Fibroblast of lung (primary cell): ENCODE measurements around the gene RNF220. TPM values are rescaled to one million over a fixed set of nuclear protein-coding genes. Genes with fewer than 3 reads are reported as not detected.

Experiments
- DNase-seq, 2 donors: peaks; one replicate each; pipeline versions ENCODE4 v3.0.0 to v3.0.0-alpha.2; 2010; ENCODE audit warnings: low read depth in 2 of 2
- H2AFZ ChIP-seq: 2 replicates; pipeline ENCODE4 v1.5.1; 2012; ENCODE audit warnings: low read length, control low read depth, inconsistent platforms
- H3K27ac ChIP-seq: 2 replicates; pipeline ENCODE4 v1.5.1; 2011; ENCODE audit warnings: low read length, control low read depth; ENCODE audit not compliant: insufficient read depth
- H3K27me3 ChIP-seq: 2 replicates; pipeline ENCODE4 v1.5.1; 2011; ENCODE audit warnings: mild to moderate bottlenecking, low read length; ENCODE audit not compliant: control insufficient read depth, insufficient read depth
- H3K36me3 ChIP-seq: 2 replicates; pipeline ENCODE4 v1.5.1; 2011; ENCODE audit warnings: low read length; ENCODE audit not compliant: control insufficient read depth, insufficient read depth
- H3K4me1 ChIP-seq: 2 replicates; pipeline ENCODE4 v1.5.1; 2011; ENCODE audit warnings: low read length; ENCODE audit not compliant: control insufficient read depth, insufficient read depth; ENCODE audit errors: extremely low read depth
- H3K4me2 ChIP-seq: 2 replicates; pipeline ENCODE4 v1.5.1; 2011; ENCODE audit warnings: low read length, control low read depth; ENCODE audit not compliant: insufficient read depth; ENCODE audit errors: extremely low read depth
- H3K4me3 ChIP-seq, 4 experiments: fragments of 200-600 bp in 1 of 4; sonication (generic) in 1 of 4; replicated peaks in 1 of 4; 2 replicates each; pipeline ENCODE4 v1.5.1; 2011 to 2016; ENCODE audit warnings: low read length in 4 of 4, low read depth in 3 of 4, mild to moderate bottlenecking in 3 of 4, control low read depth in 2 of 4, inconsistent platforms in 1 of 4, mixed read lengths in 1 of 4; ENCODE audit not compliant: insufficient read depth in 1 of 4; ENCODE audit errors: control extremely low read depth in 1 of 4
- H3K79me2 ChIP-seq: 2 replicates; pipeline ENCODE4 v1.5.1; 2012; ENCODE audit warnings: mild to moderate bottlenecking, low read length, inconsistent platforms; ENCODE audit not compliant: control insufficient read depth, insufficient read depth
- H3K9ac ChIP-seq: 2 replicates; pipeline ENCODE4 v1.5.1; 2011; ENCODE audit warnings: mild to moderate bottlenecking, low read length, control low read depth; ENCODE audit not compliant: insufficient read depth
- H3K9me3 ChIP-seq: 2 replicates; pipeline ENCODE4 v1.5.1; 2012; ENCODE audit warnings: low read depth, low read length; ENCODE audit not compliant: control insufficient read depth, insufficient read depth
- H4K20me1 ChIP-seq: 2 replicates; pipeline ENCODE4 v1.5.1; 2011; ENCODE audit warnings: low read length; ENCODE audit not compliant: control insufficient read depth, insufficient read depth; ENCODE audit errors: extremely low read depth
- EZH2 ChIP-seq: IDR thresholded peaks from 2 replicates; pipeline ENCODE4 v1.5.1; 2012; ENCODE audit warnings: low read length, control low read depth, mild to moderate bottlenecking; ENCODE audit errors: missing control alignments
- polyA plus RNA-seq, 2 donors: library from polyadenylated mRNA; depleted of rRNA in 1 of 2; stranded (reverse) in 1 of 2; unstranded in 1 of 2; fragments of >200 nt; gene quantifications; 2 replicates each; pipeline ENCODE4 v1.2.1, GENCODE V29; 2011 to 2012; ENCODE audit warnings: missing spikeins in 1 of 2
- total RNA-seq: library from RNA; depleted of rRNA; stranded (reverse); fragments of >200 nt; gene quantifications from 2 replicates; pipeline ENCODE4 v1.2.1, GENCODE V29; 2014
- TF ChIP-seq, protein P1 (sequence below), 2 donors: IDR thresholded peaks in 1 of 2; conservative IDR thresholded peaks in 1 of 2; 1 replicate in 1 of 2; 2 replicates in 1 of 2; pipeline ENCODE4 v1.5.1; 2011 to 2012; ENCODE audit warnings: low read length in 2 of 2, control low read depth in 1 of 2, inconsistent platforms in 1 of 2, low read depth in 1 of 2, mild to moderate bottlenecking in 1 of 2

RNF220 gene
- total and polyA plus RNA-seq, 2 donors (not counting 1 experiment from before 2014, with no cell fraction given) = 42.3 to 52.0 TPM

DNA sequence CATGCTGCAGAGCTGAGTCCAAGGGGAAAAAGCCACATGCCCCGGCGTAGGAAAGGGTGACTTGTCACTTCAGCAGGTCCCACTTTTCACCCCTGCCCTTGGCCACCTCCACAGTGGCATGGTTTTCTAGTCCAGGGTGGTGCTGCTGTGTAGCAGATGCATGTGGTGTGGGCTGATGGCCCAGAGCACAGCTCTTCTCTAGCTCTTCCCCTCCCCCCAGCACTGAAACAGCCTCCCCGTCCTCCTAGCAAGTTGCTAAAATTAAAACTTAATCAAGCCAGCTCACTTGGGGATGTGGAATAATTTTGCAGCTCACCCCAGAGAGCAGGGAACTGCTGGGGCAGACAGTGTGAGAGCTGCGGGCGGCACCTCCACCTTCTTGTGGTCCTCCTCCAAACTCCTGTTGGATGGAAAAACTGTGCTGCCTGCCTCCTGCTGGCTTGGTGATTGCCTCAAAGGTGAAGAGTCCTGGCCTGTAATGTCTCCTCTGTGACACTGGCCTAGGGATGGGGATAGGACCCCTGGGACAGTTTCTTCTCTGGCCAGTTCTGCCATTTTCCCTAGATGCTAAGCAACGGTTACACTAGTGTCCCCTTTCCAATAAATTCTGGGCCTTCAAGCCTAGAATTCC lies 91.6 kb downstream of the RNF220 start:
- Histone ChIP-seq H3K4me3 (no peak overlapping the region), H3K79me2 (no peaks in the 10 kb centered on the region), H4K20me1 (no peaks in the 10 kb centered on the region), H3K27me3 (peaks cover 35% of the 10 kb centered on the region), H3K27ac (no peak overlapping the region), H3K36me3 (no peaks in the 10 kb centered on the region), H3K9me3 (no peaks in the 10 kb centered on the region), H3K9ac (no peak overlapping the region), H2AFZ (no peak overlapping the region), H3K4me1 (no peaks in the 10 kb centered on the region), H3K4me2 (no peak overlapping the region)
- no peak for DNase-seq
- no peak for TF ChIP-seq EZH2
- TF ChIP-seq, protein P1, sequence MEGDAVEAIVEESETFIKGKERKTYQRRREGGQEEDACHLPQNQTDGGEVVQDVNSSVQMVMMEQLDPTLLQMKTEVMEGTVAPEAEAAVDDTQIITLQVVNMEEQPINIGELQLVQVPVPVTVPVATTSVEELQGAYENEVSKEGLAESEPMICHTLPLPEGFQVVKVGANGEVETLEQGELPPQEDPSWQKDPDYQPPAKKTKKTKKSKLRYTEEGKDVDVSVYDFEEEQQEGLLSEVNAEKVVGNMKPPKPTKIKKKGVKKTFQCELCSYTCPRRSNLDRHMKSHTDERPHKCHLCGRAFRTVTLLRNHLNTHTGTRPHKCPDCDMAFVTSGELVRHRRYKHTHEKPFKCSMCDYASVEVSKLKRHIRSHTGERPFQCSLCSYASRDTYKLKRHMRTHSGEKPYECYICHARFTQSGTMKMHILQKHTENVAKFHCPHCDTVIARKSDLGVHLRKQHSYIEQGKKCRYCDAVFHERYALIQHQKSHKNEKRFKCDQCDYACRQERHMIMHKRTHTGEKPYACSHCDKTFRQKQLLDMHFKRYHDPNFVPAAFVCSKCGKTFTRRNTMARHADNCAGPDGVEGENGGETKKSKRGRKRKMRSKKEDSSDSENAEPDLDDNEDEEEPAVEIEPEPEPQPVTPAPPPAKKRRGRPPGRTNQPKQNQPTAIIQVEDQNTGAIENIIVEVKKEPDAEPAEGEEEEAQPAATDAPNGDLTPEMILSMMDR (conservative IDR thresholded peaks at IDR 0.05 in 1 of 2, IDR thresholded peaks at IDR 0.05 in 1 of 2; ENCODE audit: low read depth in 1 of 2, low read length in 2 of 2) = no peak

DNA sequence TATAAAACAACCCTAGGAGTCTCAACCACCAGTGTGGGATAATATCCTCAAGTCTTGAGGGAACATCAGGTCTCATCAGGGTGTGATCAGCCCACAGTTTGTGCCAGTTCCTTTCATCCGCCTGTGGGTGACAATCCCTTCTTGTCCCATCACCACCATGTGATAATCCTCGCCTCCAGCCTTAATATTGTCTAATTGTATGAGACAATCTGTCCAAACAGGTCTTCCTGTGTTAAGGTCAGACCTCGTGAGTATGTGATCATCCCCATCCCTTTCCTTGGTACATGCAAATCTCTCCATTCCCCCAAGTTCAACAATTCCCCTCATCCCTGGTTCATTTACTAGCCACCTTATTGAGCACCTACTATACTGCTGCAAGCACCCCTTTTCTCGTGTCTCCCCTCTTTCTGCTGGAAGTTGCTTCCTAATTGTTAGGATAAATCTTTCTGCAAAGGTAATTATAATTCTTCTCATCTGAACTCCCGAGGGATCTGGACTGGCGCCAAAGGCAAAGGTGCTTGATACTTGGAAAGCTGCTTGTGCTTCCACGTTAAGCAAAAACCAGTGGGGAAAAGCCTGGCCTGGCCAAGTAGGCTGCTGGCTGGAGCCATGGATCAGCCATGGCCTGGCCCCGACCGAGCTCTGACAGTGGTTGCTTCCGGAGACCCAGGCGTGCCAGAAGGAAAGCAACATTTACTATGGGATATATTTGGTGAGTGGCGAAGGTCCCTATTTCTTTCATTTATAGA lies 92.5 kb downstream of the RNF220 start:
- H3K36me3 ChIP-seq = no peaks in the 10 kb centered on the region
- no peak for DNase-seq
- TF ChIP-seq EZH2 = no peak
- TF ChIP-seq, protein P1 (conservative IDR thresholded peaks at IDR 0.05 in 1 of 2, IDR thresholded peaks at IDR 0.05 in 1 of 2; ENCODE audit: low read depth in 1 of 2, low read length in 2 of 2) = no peak
- H4K20me1 ChIP-seq = no peaks in the 10 kb centered on the region
- H3K79me2 ChIP-seq = no peaks in the 10 kb centered on the region
- peaks cover 37% of the 10 kb centered on the region for H3K27me3 ChIP-seq
- no peak overlapping the region for H3K9ac ChIP-seq
- H3K9me3 ChIP-seq = no peaks in the 10 kb centered on the region
- H2AFZ ChIP-seq = no peak overlapping the region
- no peak overlapping the region for H3K4me2 ChIP-seq
- no peaks in the 10 kb centered on the region for H3K4me1 ChIP-seq
- no peak overlapping the region for H3K4me3 ChIP-seq
- H3K27ac ChIP-seq = no peak overlapping the region

DNA sequence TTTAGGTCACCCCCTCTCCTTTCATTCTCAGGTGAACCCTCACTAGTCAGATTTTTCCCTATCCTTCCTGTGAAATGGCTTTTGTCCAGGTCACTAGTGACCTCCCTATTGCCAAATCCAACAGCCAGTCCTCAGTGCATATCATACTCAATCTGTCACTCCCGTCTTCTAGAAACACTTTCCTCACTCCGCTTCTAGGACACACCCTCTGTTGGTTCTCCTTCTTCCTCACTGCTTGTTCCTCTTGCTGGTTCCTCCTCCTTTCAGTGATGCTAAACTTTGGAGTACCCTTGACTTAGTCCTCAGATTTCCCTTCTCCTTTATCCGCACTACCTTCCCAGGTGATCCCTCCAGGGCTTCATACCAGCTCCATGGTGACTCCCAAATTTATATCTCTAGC lies 94.3 kb downstream of the RNF220 start:
- Histone ChIP-seq H3K36me3 (no peaks in the 10 kb centered on the region), H3K9ac (no peak overlapping the region), H2AFZ (no peak overlapping the region), H3K9me3 (no peaks in the 10 kb centered on the region), H3K4me2 (no peak overlapping the region), H3K4me1 (no peaks in the 10 kb centered on the region), H3K27ac (no peak overlapping the region), H3K4me3 (no peak overlapping the region), H3K79me2 (no peaks in the 10 kb centered on the region), H3K27me3 (peaks cover 37% of the 10 kb centered on the region), H4K20me1 (no peaks in the 10 kb centered on the region)
- no peak for DNase-seq
- TF ChIP-seq, protein P1 (conservative IDR thresholded peaks at IDR 0.05 in 1 of 2, IDR thresholded peaks at IDR 0.05 in 1 of 2; ENCODE audit: low read depth in 1 of 2, low read length in 2 of 2) = no peak
- no peak for TF ChIP-seq EZH2
